Left forelimb (tissue), 1 donor: Measurements from ENCODE around the gene SPRN.
"Not testable (repeated sequence)": the region's sequence is repeated elsewhere in the genome, so short reads cannot be mapped to it uniquely, and the experiment has no call there.

Source experiments
- DNase-seq: peaks from one replicate; pipeline ENCODE4 v3.0.0-alpha.2; 2018; ENCODE audit warnings: low spot score

Gene SPRN

DNA sequence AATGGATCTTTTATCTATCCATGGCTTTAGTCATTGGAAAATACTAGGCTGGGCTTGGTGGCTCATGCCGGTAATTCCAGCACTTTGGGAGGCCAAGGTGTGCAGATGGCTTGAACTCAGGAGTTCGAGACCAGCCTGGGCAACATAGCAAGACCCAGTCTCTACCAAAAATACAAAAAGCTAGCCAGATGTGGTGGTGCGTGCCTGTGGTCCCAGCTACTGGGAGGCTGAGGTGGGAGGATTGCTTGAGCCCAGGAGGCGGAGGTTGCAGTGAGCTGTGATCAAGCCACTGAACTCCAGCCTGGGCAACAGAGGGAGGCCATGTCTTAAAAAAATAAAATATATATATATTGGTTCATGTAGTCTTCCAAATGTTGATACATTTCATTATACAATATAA is 37.5 kb downstream of the SPRN start:
- DNase-seq = not testable (repeated sequence)

- no peak for DNase-seq
These were observed 39.2 kb downstream of the SPRN start for GRCh38 chr10:133385214-133385613.

- no peak for DNase-seq
These were observed 40.4 kb downstream of the SPRN start for GRCh38 chr10:133384071-133384470.

DNA sequence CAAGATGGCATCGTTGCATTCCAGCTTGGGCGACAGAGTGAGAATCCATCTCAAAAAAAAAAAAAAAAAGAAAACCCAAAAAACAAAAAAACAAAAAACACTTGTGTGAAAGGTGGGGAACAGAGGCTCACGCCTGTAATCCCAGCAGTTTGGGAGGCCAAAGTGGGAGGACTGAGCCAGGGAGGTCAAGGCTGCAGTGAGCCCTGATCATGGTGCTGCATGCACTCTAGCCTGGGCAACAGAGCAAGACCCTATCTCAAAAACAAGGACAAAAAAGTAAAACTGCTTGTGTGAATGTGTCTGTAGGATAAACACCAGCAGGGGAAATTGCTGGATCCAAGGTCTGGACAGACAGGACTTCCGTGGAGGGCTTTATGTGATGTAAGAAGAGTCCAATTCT is 40.9 kb downstream of the SPRN start:
- no peak for DNase-seq

DNA sequence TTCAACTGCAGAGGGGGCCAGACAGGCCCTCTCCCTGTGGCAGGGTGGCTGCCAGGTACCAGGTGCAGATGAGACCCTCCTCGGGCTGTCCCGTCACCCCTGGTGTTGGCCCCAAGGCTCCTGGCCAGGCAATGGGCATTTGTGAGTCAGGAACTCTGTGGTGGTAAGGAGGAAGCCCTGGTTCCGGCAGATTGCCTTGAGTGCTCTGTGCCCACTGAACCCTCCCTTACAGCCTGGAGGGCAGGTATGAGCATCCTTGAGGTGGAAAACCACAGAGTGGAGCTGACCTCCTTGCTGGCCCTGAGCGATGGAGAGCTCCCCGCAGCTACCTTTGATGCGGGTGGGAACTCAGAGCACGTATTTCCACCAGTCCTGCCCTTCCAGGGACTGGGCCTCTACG is 43.4 kb downstream of the SPRN start:
- DNase-seq = no peak

DNA sequence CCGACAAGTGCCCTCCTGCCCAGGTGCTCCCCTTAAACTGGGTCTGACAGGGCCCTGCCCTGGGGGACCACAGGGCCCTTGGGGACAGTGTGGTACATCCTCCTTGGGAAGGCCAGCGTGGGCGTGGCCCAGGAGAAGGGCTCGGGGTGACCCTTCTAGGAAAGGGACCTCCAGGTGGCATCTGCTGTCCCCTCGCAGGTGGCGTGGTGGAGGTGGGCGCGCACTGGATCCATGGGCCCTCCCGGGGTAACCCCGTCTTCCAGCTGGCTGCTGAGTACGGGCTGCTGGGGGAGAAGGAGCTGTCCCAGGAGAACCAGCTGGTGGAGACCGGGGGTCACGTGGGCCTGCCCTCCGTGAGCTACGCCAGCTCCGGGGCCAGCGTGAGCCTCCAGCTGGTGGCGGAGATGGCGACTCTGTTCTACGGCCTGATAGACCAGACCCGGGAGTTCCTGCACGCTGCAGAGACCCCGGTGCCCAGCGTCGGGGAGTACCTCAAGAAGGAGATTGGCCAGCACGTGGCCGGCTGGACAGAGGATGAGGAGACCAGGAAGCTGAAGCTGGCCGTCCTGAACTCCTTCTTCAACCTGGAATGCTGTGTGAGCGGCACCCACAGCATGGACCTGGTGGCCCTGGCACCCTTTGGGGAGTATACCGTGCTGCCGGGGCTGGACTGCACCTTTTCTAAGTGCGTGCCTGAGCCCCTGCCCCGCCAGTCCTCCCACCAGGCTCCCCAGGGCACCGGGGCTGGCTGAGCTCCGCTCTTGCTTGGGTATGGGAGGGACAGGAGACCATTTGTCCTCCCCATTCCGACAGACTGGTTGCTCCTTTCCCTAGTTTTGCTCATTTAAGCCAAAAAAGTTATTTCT is 44.4 kb downstream of the SPRN start:
- DNase-seq = no peak

DNA sequence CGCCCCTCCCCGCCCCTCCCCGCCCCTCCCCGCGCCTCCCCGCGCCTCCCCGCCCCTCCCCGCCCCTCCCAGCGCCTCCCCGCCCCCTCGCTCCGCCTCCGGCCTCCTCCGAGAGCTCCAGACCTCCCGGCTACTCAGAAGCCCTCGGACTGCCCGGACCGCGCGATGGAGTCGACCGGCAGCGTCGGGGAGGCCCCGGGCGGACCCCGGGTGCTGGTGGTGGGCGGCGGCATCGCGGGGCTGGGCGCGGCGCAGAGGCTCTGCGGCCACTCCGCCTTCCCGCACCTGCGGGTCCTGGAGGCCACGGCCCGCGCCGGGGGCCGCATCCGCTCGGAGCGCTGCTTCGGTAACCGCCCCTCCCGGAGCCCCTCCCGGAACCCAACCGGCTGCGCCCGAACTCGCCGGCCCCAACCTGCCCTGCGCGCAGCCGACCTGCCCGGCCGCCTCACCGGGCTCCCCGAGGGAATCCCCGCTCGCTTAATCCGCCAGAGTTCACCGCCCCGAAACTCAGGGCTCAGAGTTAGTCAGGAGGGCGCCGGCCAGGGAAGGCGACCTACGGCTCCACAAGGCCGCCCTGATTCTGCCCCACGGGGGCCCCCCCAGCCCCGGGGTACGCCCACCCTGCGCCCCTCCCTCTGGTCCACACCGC is 45.1 kb downstream of the SPRN start, which contains the start of gene PAOX:
Gene PAOX, plus strand, starts transcription at position 111 of the 649 bp plus-strand sequence. Its CDS starts 55 bp downstream, at position 166.
- DNase-seq = no peak

DNA sequence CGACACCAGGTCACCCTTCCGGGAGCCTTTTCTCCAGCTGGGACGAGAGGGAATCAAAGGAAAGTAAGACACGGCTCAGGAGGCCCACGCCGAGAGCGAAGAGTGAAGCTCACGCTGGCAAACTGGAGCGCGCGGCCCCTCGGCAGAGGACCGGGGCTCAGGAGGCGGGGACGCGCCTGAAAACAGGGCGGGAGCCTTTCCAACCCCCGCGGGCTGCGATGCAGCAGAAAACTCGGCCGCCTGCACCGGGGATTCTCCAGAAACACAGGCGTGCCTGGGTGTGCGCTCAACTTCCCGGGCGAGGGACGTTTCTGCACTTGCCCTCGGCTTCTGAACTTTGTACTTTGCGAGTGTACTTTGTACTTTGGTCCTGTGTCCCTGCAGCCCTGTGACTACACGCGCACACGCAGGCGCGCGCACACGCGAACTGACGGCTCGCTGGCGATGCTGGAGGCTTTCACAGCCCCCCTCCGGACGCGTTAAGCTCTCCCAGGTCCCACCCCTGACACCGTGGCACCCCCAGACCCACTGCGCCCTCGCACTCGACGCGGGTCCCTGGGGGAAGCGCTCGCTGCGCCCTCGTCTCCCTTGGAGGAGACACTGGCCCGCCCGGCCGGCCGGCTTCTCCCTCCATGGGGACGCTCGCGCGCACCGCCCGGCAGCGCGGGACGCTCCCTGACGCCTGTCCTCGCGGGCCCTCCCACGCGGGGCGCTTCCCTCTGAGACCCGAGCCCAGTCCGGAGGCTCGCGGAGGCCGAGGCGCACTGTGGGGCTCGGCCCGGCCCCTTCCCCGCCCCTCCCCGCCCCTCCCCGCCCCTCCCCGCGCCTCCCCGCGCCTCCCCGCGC is 46.0 kb downstream of the SPRN start:
- peak; percentile 81 for DNase-seq

DNA sequence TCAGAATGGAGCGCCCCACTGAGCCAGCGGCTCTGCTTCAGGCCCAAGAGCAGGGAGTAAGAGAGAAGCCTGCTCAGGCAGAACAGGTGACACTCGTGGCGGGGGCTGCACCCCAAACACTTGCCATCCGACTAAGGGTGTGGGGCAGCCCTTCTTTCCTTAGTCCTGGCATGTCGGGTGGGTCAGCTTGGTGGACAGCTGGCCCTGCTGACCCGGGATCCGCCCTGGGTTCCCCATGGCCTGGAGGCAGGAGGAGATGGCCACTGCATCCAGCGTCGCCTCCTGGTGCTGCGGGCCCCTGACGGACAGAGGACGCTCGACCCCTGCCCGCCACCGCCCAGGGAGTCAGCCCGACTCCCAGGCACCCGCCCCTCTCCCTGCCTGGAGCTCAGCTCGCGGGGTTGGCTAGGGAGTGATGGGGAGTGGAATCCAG is 46.6 kb downstream of the SPRN start:
- no peak for DNase-seq

DNA sequence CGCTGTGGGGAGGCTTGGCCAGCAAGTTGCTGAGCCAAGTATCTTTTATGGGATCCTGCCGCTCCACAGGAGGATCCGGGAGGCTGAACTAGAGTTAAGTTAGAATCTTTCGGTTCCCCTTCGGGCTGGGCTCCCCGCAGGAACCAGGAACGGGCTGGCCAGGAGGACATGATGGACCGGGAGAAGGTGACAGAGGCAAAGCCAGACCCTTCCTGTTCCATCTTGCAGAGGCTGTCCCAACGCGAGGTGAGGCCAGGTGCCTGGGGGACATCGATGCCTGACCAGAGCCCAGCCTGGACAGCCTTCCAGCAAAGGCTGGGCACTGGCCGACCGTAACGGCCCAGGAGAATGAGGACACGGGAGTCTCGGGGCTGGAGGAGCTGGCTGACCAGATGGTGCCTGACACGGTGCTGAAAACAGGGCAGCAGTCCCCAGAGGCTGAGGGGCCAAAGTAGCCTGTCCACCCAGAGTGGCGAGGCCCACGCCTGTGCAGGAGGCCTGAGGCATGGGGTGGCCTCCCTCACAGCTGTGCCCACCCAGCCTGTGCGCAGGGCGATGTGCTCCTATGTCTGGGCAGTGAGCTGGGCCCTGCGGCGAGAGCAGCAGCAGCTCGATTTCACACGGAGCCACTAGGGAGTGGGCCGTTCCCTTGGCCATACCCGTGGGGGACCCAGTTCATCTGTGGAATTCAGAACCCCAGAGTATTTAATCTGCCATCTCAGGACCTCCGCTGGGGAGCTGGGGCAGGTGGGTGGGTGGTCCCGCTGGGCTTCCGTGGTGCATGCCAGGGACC is 47.2 kb downstream of the SPRN start:
- no peak for DNase-seq

- DNase-seq = not testable (repeated sequence)
These were observed 48.2 kb downstream of the SPRN start for GRCh38 chr10:133376183-133376582.

DNA sequence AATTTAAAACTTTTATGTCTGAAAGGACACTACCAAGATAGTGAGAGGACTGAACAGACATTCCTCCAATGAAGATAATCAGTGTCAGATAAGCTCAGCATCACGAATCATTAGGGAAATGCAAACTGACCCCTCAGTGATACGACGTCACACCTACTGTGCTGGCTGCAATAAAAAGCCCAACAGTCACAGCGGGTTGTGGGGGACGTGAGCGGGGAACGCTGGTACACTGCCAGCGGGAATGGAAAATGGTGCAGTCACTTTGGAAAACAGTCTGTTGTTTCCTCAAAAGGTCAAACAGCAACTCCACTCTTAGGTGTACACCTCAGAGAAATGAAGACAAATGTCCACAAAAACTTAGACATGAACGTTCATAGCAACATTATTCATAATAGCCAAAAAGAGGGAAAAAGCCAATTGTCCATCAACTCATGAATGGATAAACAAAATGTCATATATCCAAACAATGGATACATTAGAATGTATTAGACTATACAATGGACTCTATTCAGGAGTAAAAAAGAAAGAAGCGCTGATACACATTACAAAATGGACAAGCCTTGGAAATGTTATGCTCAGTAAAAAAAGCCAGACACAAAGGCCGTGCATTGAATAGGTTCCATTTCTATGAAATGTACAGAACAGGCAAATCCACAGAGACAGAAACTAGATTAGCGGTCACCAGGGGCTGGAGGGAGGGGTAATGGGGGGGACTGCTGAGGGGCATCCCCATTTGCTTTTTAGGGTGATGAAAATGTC is 48.9 kb downstream of the SPRN start:
- DNase-seq = no peak

DNA sequence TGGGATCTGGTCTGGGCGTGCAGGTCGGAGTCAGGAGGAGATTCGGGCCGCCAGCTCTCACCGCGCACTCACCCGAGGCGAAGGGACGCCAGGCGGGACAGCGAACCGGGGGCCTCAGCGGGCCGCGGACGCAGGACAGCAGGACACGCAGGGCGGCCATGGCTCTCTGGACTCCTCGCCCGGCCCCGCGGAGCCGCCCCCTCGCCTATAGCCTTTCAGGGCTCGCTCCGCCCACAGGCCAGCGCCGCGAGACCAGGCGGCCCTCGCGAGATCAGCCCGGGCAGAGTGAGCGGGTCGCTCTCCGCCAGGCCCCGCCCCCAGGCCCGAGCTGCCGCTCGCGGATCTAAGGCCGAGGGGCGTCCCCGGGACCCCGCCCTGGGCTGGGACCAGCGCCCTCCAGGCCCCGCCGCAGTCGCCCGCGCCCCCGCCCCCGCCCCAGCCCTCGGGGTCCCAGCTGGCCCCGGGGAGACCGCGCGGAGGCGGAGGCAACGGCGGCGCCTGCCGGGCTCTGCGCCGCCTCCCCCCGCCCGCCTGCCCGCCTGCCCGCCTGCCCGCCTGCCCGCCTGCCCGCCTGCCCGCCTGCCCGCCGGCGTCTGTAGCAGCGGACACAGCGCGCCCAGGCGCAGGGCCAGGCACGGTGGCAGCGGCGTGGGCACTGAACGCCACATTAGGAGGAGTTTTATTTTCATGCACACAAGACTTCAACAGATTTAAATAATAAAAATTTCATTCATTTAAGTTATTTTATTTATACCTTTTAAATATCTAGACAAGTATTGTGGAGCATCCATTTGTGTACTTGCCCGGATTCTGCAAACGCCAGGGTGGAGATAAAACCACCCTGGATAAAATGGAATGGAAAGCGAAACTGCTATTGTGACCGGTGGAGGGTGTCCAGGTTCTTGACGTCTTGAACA is 51.0 kb downstream of the SPRN start, which contains the start of gene ECHS1:
Gene ECHS1, minus strand, starts transcription at position 181 of the 917 bp plus-strand sequence. Its CDS starts 21 bp downstream, at position 160.
- DNase-seq = peak; percentile 97

- no peak for DNase-seq
These were observed 51.9 kb downstream of the SPRN start for GRCh38 chr10:133372507-133372906.
